Effector memory CD8-positive, alpha-beta T cell (primary cell): ENCODE measurements around the gene DPP10.

Experiments
- ATAC-seq: fragments of 150-1000 bp; cut with Tn5 transposase; replicated peaks from 2 replicates; pipeline ENCODE4 v1.10.0; 2021; ENCODE audit warnings: mild to moderate bottlenecking, moderate library complexity
- DNase-seq, 3 experiments: peaks; one replicate each; pipeline ENCODE4 v3.0.0; 2021
- H3K27ac Mint-ChIP-seq, 2 donors: one replicate each; pipeline ENCODE4 v1.8.0; 2022; ENCODE audit warnings: mild to moderate bottlenecking in 2 of 2, mixed read lengths in 2 of 2, moderate library complexity in 2 of 2
- H3K27me3 Mint-ChIP-seq, 2 donors: one replicate each; pipeline ENCODE4 v1.8.0; 2022; ENCODE audit warnings: mixed read lengths in 2 of 2
- H3K36me3 Mint-ChIP-seq: one replicate; pipeline ENCODE4 v1.8.0; 2022; ENCODE audit warnings: mild to moderate bottlenecking, moderate library complexity, mixed read lengths; ENCODE audit not compliant: insufficient read depth
- H3K4me1 Mint-ChIP-seq, 2 donors: one replicate each; pipeline ENCODE4 v1.8.0; 2022; ENCODE audit warnings: low read depth in 2 of 2, mixed read lengths in 2 of 2
- H3K4me3 Mint-ChIP-seq, 2 donors: one replicate each; pipeline ENCODE4 v1.8.0; 2022; ENCODE audit warnings: mild to moderate bottlenecking in 2 of 2, mixed read lengths in 2 of 2, moderate library complexity in 2 of 2
- H3K9me3 Mint-ChIP-seq, 2 donors: one replicate each; pipeline ENCODE4 v1.8.0; 2022; ENCODE audit warnings: mixed read lengths in 2 of 2

DPP10 gene

GRCh38 chr2:115782286-115782685, 1339.8 kb downstream of the DPP10 start:
- no peaks in the 10 kb centered on the region for H3K27me3 Mint-ChIP-seq
- H3K4me3 Mint-ChIP-seq, result no peak overlapping the region
- H3K36me3 Mint-ChIP-seq, result no peaks in the 10 kb centered on the region
- ATAC-seq, result no peak
- no peak for DNase-seq
- H3K4me1 Mint-ChIP-seq, result no peaks in the 10 kb centered on the region
- H3K27ac Mint-ChIP-seq, result no peak overlapping the region
- H3K9me3 Mint-ChIP-seq, result peaks cover 4 to 13% of the 10 kb centered on the region in 2 donors

GRCh38 chr2:115796078-115796477, 1353.6 kb downstream of the DPP10 start:
- Mint-ChIP-seq H3K27ac (no peak overlapping the region), H3K9me3 (peaks cover 0 to 9% of the 10 kb centered on the region in 2 donors), H3K4me1 (no peaks in the 10 kb centered on the region), H3K27me3 (no peaks in the 10 kb centered on the region), H3K36me3 (no peaks in the 10 kb centered on the region), H3K4me3 (no peak overlapping the region)
- DNase-seq, result no peak
- ATAC-seq, result no peak

DNA sequence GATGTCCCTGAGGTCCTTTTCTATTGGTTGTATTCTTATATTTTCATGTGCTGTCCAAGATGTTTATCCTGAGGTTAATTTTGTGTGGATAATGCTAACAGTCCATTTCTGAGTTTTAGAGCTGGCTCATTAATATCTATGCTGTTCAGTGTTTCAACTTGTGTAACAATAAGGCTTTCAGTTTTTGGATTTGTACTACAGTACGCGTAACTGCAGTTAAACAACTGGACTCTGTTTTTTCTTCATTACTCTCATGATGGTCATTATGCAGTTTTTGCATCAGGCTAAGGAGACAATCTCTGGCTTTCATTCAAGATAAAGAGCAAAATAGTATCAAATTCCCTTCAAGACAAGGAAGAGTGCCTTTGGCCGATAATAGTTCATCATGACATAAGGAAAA, 1364.8 kb downstream of the DPP10 start:
- Mint-ChIP-seq H3K4me3 (no peak overlapping the region), H3K27me3 (no peaks in the 10 kb centered on the region), H3K9me3 (peaks cover 4 to 32% of the 10 kb centered on the region in 2 donors), H3K4me1 (no peaks in the 10 kb centered on the region), H3K36me3 (no peaks in the 10 kb centered on the region), H3K27ac (no peak overlapping the region)
- no peak for DNase-seq
- ATAC-seq, result no peak

DNA sequence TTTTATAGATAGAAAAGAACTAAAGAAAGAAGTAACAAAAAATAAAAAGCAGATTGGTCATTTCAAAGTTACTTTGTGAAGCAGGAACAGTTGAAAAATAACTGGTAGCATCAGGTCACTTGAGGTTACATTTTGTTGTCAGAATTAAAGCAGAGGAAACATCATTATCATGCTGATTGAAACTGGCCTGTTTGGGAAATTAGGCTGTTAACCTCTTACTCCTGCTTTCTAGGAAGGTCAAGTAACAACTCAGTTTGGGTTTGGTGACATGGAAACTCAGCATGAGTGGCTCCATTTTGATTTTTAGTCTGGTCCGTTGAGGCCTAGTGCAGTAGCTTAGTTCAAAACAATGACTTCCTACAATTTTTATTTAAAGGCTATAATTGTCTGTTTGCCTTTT, 1383.5 kb downstream of the DPP10 start:
- H3K27ac Mint-ChIP-seq, result no peak overlapping the region
- ATAC-seq (no peak), DNase-seq (no peak)
- H3K36me3 Mint-ChIP-seq, result no peaks in the 10 kb centered on the region
- peaks cover 8 to 14% of the 10 kb centered on the region in 2 donors for H3K9me3 Mint-ChIP-seq
- no peaks in the 10 kb centered on the region for H3K27me3 Mint-ChIP-seq
- no peaks in the 10 kb centered on the region for H3K4me1 Mint-ChIP-seq
- H3K4me3 Mint-ChIP-seq, result no peak overlapping the region

DNA sequence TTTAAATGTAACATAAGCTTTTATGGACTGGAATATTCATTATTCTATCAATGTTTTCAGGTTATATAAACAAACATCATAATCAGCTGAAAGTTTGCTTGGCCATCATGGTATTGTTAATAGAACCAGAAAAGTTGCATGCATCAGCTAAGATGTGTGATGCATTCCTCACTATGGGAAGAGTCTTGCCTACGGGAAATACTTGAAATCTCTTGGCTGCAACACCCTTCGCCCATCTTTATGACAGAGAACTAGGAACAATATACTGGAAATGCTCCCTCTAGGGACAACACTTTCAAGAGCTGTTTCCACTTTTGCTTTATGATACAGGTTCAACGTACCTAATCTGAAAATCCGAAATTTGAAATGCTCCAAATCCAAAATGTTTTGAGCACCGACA, 1390.8 kb downstream of the DPP10 start:
- ATAC-seq, result no peak
- peaks cover 4 to 7% of the 10 kb centered on the region in 2 donors for H3K9me3 Mint-ChIP-seq

GRCh38 chr2:115838539-115838938, 1396.1 kb downstream of the DPP10 start:
- Mint-ChIP-seq H3K27ac (no peak overlapping the region), H3K9me3 (peaks cover 0 to 1% of the 10 kb centered on the region in 2 donors), H3K36me3 (no peaks in the 10 kb centered on the region), H3K4me3 (no peak overlapping the region), H3K27me3 (no peaks in the 10 kb centered on the region), H3K4me1 (no peaks in the 10 kb centered on the region)
- ATAC-seq, result no peak
- no peak for DNase-seq

More for the DNA sequence above, 1390.8 kb downstream of the DPP10 start:
- no peaks in the 10 kb centered on the region for H3K27me3 Mint-ChIP-seq
- H3K36me3 Mint-ChIP-seq, result no peaks in the 10 kb centered on the region
- no peaks in the 10 kb centered on the region for H3K4me1 Mint-ChIP-seq
- no peak overlapping the region for H3K27ac Mint-ChIP-seq
- no peak overlapping the region for H3K4me3 Mint-ChIP-seq
- no peak for DNase-seq

DNA sequence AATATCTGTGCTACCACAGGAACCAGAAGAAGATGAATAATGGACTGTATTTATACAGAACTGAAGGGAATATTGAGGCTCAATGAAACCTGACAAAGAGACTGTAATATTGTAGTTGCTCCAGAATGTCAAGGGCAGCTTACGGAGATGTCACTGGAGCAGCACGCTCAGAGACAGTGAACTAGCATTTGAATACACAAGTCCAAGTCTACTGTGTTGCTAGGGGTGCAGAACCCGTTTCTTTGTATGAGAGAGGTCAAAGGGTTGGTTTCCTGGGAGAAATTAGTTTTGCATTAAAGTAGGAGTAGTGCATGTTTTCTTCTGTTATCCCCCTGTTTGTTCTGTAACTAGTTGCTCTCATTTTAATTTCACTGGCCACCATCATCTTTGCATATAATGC, 1399.9 kb downstream of the DPP10 start:
- ATAC-seq, result no peak
- Mint-ChIP-seq H3K27ac (no peak overlapping the region), H3K4me1 (no peaks in the 10 kb centered on the region), H3K27me3 (no peaks in the 10 kb centered on the region), H3K36me3 (no peaks in the 10 kb centered on the region), H3K4me3 (no peak overlapping the region), H3K9me3 (peaks cover 7 to 10% of the 10 kb centered on the region in 2 donors)
- DNase-seq, result no peak

GRCh38 chr2:115848192-115848591, 1405.8 kb downstream of the DPP10 start:
- no peak overlapping the region for H3K27ac Mint-ChIP-seq
- H3K4me3 Mint-ChIP-seq, result no peak overlapping the region
- no peak for DNase-seq
- peaks cover 13 to 21% of the 10 kb centered on the region in 2 donors for H3K9me3 Mint-ChIP-seq
- no peaks in the 10 kb centered on the region for H3K4me1 Mint-ChIP-seq
- ATAC-seq, result no peak
- no peaks in the 10 kb centered on the region for H3K27me3 Mint-ChIP-seq
- H3K36me3 Mint-ChIP-seq, result no peaks in the 10 kb centered on the region

GRCh38 chr2:115867024-115867423, 1424.6 kb downstream of the DPP10 start:
- no peak for ATAC-seq
- Mint-ChIP-seq H3K27me3 (no peaks in the 10 kb centered on the region), H3K27ac (no peak overlapping the region), H3K36me3 (no peaks in the 10 kb centered on the region), H3K9me3 (peaks cover 2 to 19% of the 10 kb centered on the region in 2 donors), H3K4me1 (no peaks in the 10 kb centered on the region), H3K4me3 (no peak overlapping the region)
- DNase-seq, result no peak

GRCh38 chr2:115874427-115874826, 1432.0 kb downstream of the DPP10 start:
- H3K4me1 Mint-ChIP-seq, result no peaks in the 10 kb centered on the region
- H3K4me3 Mint-ChIP-seq, result no peak overlapping the region
- no peaks in the 10 kb centered on the region for H3K27me3 Mint-ChIP-seq
- ATAC-seq (no peak), DNase-seq (no peak)
- H3K36me3 Mint-ChIP-seq, result no peaks in the 10 kb centered on the region
- peaks cover 5 to 26% of the 10 kb centered on the region in 2 donors for H3K9me3 Mint-ChIP-seq
- no peak overlapping the region for H3K27ac Mint-ChIP-seq

- Mint-ChIP-seq H3K4me3 (no peak overlapping the region), H3K9me3 (peaks cover 6 to 33% of the 10 kb centered on the region in 2 donors), H3K27me3 (no peaks in the 10 kb centered on the region), H3K27ac (no peak overlapping the region), H3K36me3 (no peaks in the 10 kb centered on the region), H3K4me1 (no peaks in the 10 kb centered on the region)
- DNase-seq, result no peak
- no peak for ATAC-seq
These were observed 1438.1 kb downstream of the DPP10 start for GRCh38 chr2:115880558-115880957.

GRCh38 chr2:115887209-115887776, 1444.9 kb downstream of the DPP10 start:
- no peak for DNase-seq
- H3K36me3 Mint-ChIP-seq, result no peaks in the 10 kb centered on the region
- H3K9me3 Mint-ChIP-seq, result peaks cover 10 to 18% of the 10 kb centered on the region in 2 donors
- H3K27me3 Mint-ChIP-seq, result no peaks in the 10 kb centered on the region
- H3K4me3 Mint-ChIP-seq, result no peak overlapping the region
- ATAC-seq, result no peak
- no peaks in the 10 kb centered on the region for H3K4me1 Mint-ChIP-seq
- no peak overlapping the region for H3K27ac Mint-ChIP-seq
